ENCODE data around the gene NEDD4L.

- no peak for TF ChIP-seq CTCF (IDR thresholded peaks at IDR 0.05)
- TF ChIP-seq POLR2A (IDR thresholded peaks at IDR 0.05; ENCODE audit: low read depth), result no peak
- no peak for TF ChIP-seq POLR2AphosphoS5 (IDR thresholded peaks at IDR 0.05)
- no peak for TF ChIP-seq EP300 (IDR thresholded peaks at IDR 0.05)
These were observed 224.8 kb downstream of the NEDD4L start for GRCh38 chr18:58268849-58269248.

Measured in esophagus muscularis mucosa (tissue), 4 donors.